ENCODE measurements around the gene CEP112. TPM values are rescaled to one million over a fixed set of nuclear protein-coding genes. Genes with fewer than 3 reads are reported as not detected.

CEP112 gene
- total RNA-seq, 4 donors from 2014 or later, result 15.8 to 50.3 (median 20.2) TPM

DNA sequence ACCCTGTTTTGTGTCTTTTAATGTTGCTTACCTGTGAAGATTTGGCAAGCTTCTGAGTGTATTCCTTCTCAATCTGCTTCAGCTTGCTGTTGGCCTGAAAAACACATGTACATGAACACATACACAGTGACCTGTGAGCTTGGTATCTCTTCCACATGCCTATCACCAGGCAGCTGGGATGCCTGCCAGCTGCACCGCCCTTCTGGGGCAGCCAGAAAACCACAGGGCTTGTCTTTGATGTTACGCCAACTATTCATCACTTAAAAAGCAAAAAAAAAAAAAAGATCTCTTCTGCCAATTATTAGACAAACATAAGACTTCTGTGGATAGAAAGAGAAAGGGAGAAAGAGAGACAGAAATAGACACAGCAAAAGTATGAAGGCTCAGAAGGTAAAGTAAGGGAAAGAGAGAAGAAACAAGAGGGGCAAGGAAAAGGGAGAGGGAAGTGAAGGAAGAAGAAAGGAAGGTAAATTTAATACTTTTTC, 441.3 kb downstream of the CEP112 start:
- no peak for DNase-seq (ENCODE audit: low spot score)
- TF ChIP-seq, protein P1, sequence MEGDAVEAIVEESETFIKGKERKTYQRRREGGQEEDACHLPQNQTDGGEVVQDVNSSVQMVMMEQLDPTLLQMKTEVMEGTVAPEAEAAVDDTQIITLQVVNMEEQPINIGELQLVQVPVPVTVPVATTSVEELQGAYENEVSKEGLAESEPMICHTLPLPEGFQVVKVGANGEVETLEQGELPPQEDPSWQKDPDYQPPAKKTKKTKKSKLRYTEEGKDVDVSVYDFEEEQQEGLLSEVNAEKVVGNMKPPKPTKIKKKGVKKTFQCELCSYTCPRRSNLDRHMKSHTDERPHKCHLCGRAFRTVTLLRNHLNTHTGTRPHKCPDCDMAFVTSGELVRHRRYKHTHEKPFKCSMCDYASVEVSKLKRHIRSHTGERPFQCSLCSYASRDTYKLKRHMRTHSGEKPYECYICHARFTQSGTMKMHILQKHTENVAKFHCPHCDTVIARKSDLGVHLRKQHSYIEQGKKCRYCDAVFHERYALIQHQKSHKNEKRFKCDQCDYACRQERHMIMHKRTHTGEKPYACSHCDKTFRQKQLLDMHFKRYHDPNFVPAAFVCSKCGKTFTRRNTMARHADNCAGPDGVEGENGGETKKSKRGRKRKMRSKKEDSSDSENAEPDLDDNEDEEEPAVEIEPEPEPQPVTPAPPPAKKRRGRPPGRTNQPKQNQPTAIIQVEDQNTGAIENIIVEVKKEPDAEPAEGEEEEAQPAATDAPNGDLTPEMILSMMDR (IDR thresholded peaks at IDR 0.05), result no peak
- ATAC-seq (ENCODE audit: low FRiP score), result peak; percentile 91

DNA sequence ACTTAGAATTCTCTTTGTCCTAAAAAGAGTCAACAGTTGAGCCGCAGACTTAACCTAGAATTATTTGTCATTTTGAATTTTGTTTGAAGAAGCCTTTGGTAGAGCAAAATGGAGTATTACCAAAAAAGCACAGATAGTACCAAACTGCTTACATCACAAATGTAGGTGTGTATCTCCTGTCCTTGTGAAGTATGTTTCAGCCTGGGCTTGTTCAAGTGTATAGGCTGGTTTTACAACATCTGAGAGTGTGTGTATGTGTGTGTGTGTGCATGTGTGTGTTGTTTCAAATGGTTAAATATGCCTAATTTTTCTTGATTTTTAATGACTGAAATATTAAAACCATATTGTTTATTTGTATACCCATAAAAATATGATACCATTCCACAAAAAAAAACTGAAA, 441.8 kb downstream of the CEP112 start:
- no peak for DNase-seq (ENCODE audit: low spot score)
- TF ChIP-seq, protein P1 (IDR thresholded peaks at IDR 0.05), result no peak

DNA sequence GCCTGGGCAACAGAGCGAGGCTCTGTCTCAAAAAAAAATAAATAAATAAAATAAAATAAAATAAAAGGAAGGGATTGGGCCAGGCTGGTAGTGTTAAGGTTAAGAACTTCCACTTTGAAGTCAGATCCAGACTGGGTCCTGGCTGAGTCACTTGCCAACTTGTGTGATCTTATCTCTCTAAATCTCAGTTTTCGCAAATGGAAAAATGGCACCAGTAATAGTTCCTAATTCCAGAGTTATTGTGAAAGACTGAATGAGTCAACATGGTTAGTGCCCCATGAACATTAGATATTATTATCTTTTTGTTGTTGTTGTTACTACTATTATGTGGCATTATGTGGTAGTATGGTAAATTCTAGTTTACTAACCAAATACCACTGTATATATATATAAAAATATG, 442.5 kb downstream of the CEP112 start:
- no peak for DNase-seq (ENCODE audit: low spot score)
- TF ChIP-seq, protein P1 (IDR thresholded peaks at IDR 0.05), result no peak
- ATAC-seq (ENCODE audit: low FRiP score), result no peak

More for the DNA sequence above, 441.8 kb downstream of the CEP112 start:
- no peak for ATAC-seq (ENCODE audit: low FRiP score)

DNA sequence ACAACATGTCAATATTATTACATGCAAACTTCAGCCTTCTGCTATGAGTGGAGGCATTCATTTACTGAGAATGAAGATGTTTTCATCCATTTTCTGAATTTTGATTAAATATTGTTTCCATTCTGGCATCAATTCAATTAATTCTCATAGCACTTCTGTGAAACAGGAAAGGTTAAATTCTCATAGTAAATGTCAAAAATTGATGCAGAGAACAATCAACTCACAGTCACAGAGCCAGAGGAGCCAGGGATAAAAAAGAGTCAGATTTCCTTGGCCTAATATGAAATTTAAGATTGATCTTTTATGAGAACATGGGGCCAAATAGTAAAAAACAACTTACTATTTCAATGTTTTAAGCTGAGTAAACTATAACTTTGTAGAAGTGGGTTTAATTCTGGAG, 446.7 kb downstream of the CEP112 start:
- TF ChIP-seq, protein P1 (IDR thresholded peaks at IDR 0.05), result no peak
- ATAC-seq (ENCODE audit: low FRiP score) (no peak), DNase-seq (ENCODE audit: low spot score) (no peak)

DNA sequence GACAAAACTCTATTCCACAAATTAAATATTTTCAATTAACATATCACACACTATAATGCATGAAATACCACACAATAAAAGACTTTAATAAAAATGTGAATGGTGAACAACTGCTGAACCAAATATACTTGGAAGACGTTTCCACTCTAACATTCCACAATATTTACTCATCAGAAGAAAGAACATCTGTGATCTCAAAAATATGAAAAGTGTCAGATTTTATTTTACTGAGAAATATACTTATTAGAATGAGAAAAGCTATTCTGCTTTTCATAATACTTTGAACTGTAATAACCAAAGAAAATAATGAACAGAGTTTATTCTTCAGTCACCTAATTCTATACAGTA, 448.7 kb downstream of the CEP112 start:
- TF ChIP-seq, protein P1 (IDR thresholded peaks at IDR 0.05), result no peak
- ATAC-seq (ENCODE audit: low FRiP score) (peak; percentile 46), DNase-seq (ENCODE audit: low spot score) (no peak)

DNA sequence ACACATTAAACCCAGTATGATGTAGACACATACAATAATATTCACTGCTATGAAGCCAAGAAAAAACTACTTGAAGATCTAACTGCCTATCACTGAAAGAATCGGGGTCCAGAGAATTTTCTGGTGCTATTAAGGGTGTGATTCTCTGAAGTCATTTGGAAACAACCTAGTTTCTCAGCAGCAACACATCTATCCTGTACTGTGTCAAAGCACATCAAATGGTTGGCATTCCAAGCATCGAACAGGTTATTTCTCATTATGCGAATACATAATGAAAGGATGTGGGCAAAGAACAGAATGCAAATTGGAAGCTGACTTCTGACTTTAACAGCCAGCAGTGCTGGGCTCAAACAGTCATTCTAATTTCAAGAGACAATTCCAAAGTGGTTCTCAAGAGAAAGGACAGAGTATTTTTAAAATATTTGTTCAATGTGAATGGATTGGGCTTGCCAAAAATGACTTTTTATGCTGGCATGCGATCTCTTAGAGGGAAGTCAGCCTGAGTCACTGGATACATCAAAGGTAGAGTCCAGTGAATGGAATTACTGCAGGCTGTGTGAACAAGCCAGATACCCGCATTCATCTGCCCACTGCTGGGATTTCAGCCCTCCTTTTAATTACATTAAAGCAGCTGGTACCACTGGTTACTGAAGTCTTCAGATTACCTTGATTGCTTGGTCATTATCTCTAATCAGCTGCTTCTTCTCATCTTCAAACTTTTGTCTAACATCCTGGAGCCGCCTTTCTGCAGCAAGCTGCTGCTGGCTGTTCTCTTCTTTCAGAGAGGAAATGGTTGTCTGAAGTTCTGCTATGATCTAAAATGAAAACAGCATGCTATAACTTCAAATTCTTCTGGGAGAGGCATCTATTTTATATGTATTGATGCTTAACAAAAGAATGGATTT, 449.3 kb downstream of the CEP112 start:
- ATAC-seq (ENCODE audit: low FRiP score) (peak; percentile 85), DNase-seq (ENCODE audit: low spot score) (no peak)
- TF ChIP-seq, protein P1 (IDR thresholded peaks at IDR 0.05), result no peak

DNA sequence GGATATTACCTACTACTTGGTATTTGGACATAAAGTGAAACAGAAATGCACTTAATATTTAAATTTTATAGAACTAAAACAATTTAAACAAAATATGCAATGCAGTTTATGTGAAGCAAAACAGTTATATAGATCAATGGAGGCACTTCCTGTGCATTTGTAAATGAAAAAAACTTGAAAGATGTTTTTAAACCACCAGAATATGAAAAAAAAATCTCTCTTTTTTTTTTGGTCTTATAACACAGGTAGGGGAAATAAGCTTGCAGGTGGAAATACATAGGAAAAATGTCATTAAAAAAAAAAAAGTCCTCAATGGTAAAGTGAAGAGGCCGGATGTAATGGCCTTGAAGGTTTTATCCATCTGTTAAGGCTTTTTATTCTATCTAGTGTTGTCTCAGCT, 450.2 kb downstream of the CEP112 start:
- ATAC-seq (ENCODE audit: low FRiP score) (no peak), DNase-seq (ENCODE audit: low spot score) (no peak)
- TF ChIP-seq, protein P1 (IDR thresholded peaks at IDR 0.05), result no peak
